Natural killer cell (primary cell): Measurements from ENCODE around the gene ZSWIM8. TPM values are rescaled to one million over a fixed set of nuclear protein-coding genes. Genes with fewer than 3 reads are reported as not detected.
A peak's percentile ranks its signal among the peaks of the same experiment; 100 is the strongest.
"Not testable (repeated sequence)": the region's sequence is repeated elsewhere in the genome, so short reads cannot be mapped to it uniquely, and the experiment has no call there.

Experiments
- ATAC-seq, 3 donors: fragments of 150-1000 bp in 2 of 3; fragments of 200-7000 bp in 1 of 3; cut with Tn5 transposase; 1 replicate in 1 of 3; 2 replicates in 2 of 3; pipeline ENCODE4 v1.10.0; 2021; ENCODE audit warnings: mild to moderate bottlenecking in 2 of 3, moderate library complexity in 2 of 3
- DNase-seq, 2 donors: peaks; one replicate each; pipeline versions ENCODE4 v3.0.0 to v3.0.0-alpha.2; 2013 to 2021; ENCODE audit warnings: mixed read lengths in 1 of 2
- H3K27ac ChIP-seq: one replicate; pipeline ENCODE4 v1.5.1; 2013; ENCODE audit warnings: mild to moderate bottlenecking, low read length
- H3K27me3 ChIP-seq: one replicate; pipeline ENCODE4 v1.6.1; 2013; ENCODE audit warnings: low read length; ENCODE audit not compliant: control insufficient read depth, insufficient read depth
- H3K36me3 ChIP-seq: one replicate; pipeline ENCODE4 v1.6.1; 2013; ENCODE audit warnings: low read length; ENCODE audit not compliant: control insufficient read depth, insufficient read depth
- H3K4me1 ChIP-seq: one replicate; pipeline ENCODE4 v1.6.1; 2013; ENCODE audit warnings: low read length; ENCODE audit not compliant: control insufficient read depth, insufficient read depth
- H3K4me3 ChIP-seq: one replicate; pipeline ENCODE4 v1.5.1; 2013; ENCODE audit warnings: low read length
- H3K9me3 ChIP-seq: one replicate; pipeline ENCODE4 v1.6.1; 2013; ENCODE audit warnings: low read length; ENCODE audit not compliant: control insufficient read depth, insufficient read depth
- H3K27ac Mint-ChIP-seq, 2 donors: one replicate each; pipeline ENCODE4 v1.8.0; 2022; ENCODE audit warnings: mild to moderate bottlenecking in 2 of 2, mixed read lengths in 2 of 2, moderate library complexity in 1 of 2
- H3K27me3 Mint-ChIP-seq, 2 donors: one replicate each; pipeline ENCODE4 v1.8.0; 2022; ENCODE audit warnings: low read depth in 2 of 2, mixed read lengths in 2 of 2
- H3K36me3 Mint-ChIP-seq: one replicate; pipeline ENCODE4 v1.8.0; 2022; ENCODE audit warnings: mixed read lengths
- H3K4me1 Mint-ChIP-seq, 2 donors: one replicate each; pipeline ENCODE4 v1.8.0; 2022; ENCODE audit warnings: mixed read lengths in 2 of 2
- H3K4me3 Mint-ChIP-seq: one replicate; pipeline ENCODE4 v1.8.0; 2022; ENCODE audit warnings: mild to moderate bottlenecking, moderate library complexity, mixed read lengths
- H3K9me3 Mint-ChIP-seq, 2 donors: one replicate each; pipeline ENCODE4 v1.8.0; 2022; ENCODE audit warnings: mixed read lengths in 2 of 2
- CTCF ChIP-seq: fragments of 200-600 bp; IDR thresholded peaks from one replicate; pipeline ENCODE4 v1.8.0; 2022; ENCODE audit warnings: antibody characterized with exemption
- WGBS: methylation state at CpG from one replicate; pipeline ENCODE4 v1.1.7; 2013; ENCODE audit warnings: missing lambda C conversion rate; ENCODE audit not compliant: insufficient coverage; 5-methylcytosine and 5-hydroxymethylcytosine counted together
- intact Hi-C: fragments of 100-400 bp; cut with micrococcal nuclease; formaldehyde crosslinking; loops from one replicate; pipeline ENCODE4 v1.14.2; 2022
- total RNA-seq, 4 donors: library from RNA; stranded (reverse); fragments of 120-200 nt in 1 of 4; gene quantifications; one replicate each; pipeline versions ENCODE4 v1.2.3 to v1.2.4, GENCODE V29; 2013 to 2022

ZSWIM8 gene
- 100 to 1,000 TPM; 157 to 161 (median 159) TPM for total RNA-seq
- total RNA-seq (2013), result 55.3 TPM

- 0% methylated on average over 36 of the region's 36 CpGs for WGBS
- Mint-ChIP-seq H3K36me3 (no peaks in the 10 kb centered on the region), H3K9me3 (no peaks in the 10 kb centered on the region), H3K27me3 (no peaks in the 10 kb centered on the region), H3K4me1 (peaks cover 52 to 60% of the 10 kb centered on the region in 2 donors), H3K27ac (peak within 1 kb of the TSS; percentile 90 to 96), H3K4me3 (peak within 1 kb of the TSS; percentile 96)
- Histone ChIP-seq H3K4me1 (peaks cover 33% of the 10 kb centered on the region), H3K9me3 (no peaks in the 10 kb centered on the region), H3K27ac (peak within 1 kb of the TSS; percentile 69), H3K36me3 (peaks cover 14% of the 10 kb centered on the region), H3K4me3 (peak within 1 kb of the TSS; percentile 48), H3K27me3 (no peaks in the 10 kb centered on the region)
- ATAC-seq (peak; percentile 84 to 94 (median 84)), DNase-seq (peak; percentile 80 to 94)
- TF ChIP-seq CTCF, result no peak
- intact Hi-C loops, result loop anchor here (1.0 to 5.0 kb wide), 5 partner anchors 11 to 392 kb away; partner anchors contain the start of genes NDST2 and SEC24C
Observed at GRCh38 chr10:73785211-73785720, at the start of gene ZSWIM8. Gene ZSWIM8, plus strand, starts transcription at chr10:73785606. Its CDS starts 273 bp downstream, at chr10:73785879.

GRCh38 chr10:73740501-73741254 lies 44.7 kb upstream of the ZSWIM8 start:
- H3K27ac ChIP-seq, intact Hi-C loops, H3K9me3 Mint-ChIP-seq, H3K36me3 Mint-ChIP-seq, H3K4me3 Mint-ChIP-seq, H3K36me3 ChIP-seq, H3K4me3 ChIP-seq, H3K27me3 Mint-ChIP-seq, H3K27me3 ChIP-seq, H3K9me3 ChIP-seq, DNase-seq, H3K27ac Mint-ChIP-seq, ATAC-seq: not testable (repeated sequence)
- over 99% methylated on average over 16 of the region's 18 CpGs for WGBS
- peaks cover 20% of the 10 kb centered on the region for H3K4me1 ChIP-seq
- H3K4me1 Mint-ChIP-seq, result peaks cover 21 to 23% of the 10 kb centered on the region in 2 donors

- Histone ChIP-seq H3K9me3 (no peaks in the 10 kb centered on the region), H3K4me1 (peaks cover 22% of the 10 kb centered on the region), H3K36me3 (peaks cover 4% of the 10 kb centered on the region), H3K4me3 (no peak overlapping the region), H3K27me3 (no peaks in the 10 kb centered on the region), H3K27ac (no peak overlapping the region)
- Mint-ChIP-seq H3K9me3 (no peaks in the 10 kb centered on the region), H3K27ac (peak overlapping the region; percentile 98 to 99), H3K36me3 (no peaks in the 10 kb centered on the region), H3K27me3 (no peaks in the 10 kb centered on the region), H3K4me3 (peak overlapping the region; percentile 65), H3K4me1 (peaks cover 27 to 32% of the 10 kb centered on the region in 2 donors)
- intact Hi-C loops, result no loop called here
- 98% methylated on average over 5 of the region's 5 CpGs for WGBS
- DNase-seq (no peak), ATAC-seq (no peak)
- TF ChIP-seq CTCF, result no peak
Observed at GRCh38 chr10:73742454-73742734, 43.0 kb upstream of the ZSWIM8 start.

GRCh38 chr10:73743327-73743904 lies 42.0 kb upstream of the ZSWIM8 start:
- ATAC-seq, result no peak
- Histone ChIP-seq H3K4me3 (peak overlapping the region; percentile 73), H3K27ac (peak overlapping the region; percentile 92), H3K4me1 (peaks cover 22% of the 10 kb centered on the region), H3K36me3 (peaks cover 4% of the 10 kb centered on the region), H3K27me3 (no peaks in the 10 kb centered on the region), H3K9me3 (no peaks in the 10 kb centered on the region)
- H3K9me3 Mint-ChIP-seq, result no peaks in the 10 kb centered on the region
- H3K27ac Mint-ChIP-seq, result peak overlapping the region; percentile 98 to 99
- H3K27me3 Mint-ChIP-seq, result no peaks in the 10 kb centered on the region
- 40% methylated on average over 4 of the region's 6 CpGs for WGBS
- H3K4me1 Mint-ChIP-seq, result peaks cover 27 to 32% of the 10 kb centered on the region in 2 donors
- H3K4me3 Mint-ChIP-seq, result peak overlapping the region; percentile 100
- no peak for DNase-seq
- H3K36me3 Mint-ChIP-seq, result no peaks in the 10 kb centered on the region
- intact Hi-C loops, result no loop called here
- TF ChIP-seq CTCF, result no peak
